GM12878 (cell line): Measurements from ENCODE around the gene CD48. TPM values are rescaled to one million over a fixed set of nuclear protein-coding genes. Genes with fewer than 3 reads are reported as not detected.
A peak's percentile ranks its signal among the peaks of the same experiment; 100 is the strongest.

ENCODE experiments used
- CTCF ChIP-seq, 3 experiments: IDR thresholded peaks in 2 of 3; conservative IDR thresholded peaks in 1 of 3; 2 replicates each; pipeline ENCODE4 v1.5.1; 2011; ENCODE audit warnings: low read depth in 3 of 3, low read length in 3 of 3, mild to moderate bottlenecking in 3 of 3, control low read depth in 2 of 3, moderate library complexity in 2 of 3, inconsistent platforms in 1 of 3, mixed read lengths in 1 of 3; ENCODE audit not compliant: control insufficient read depth in 2 of 3, insufficient read depth in 1 of 3; ENCODE audit errors: extremely low read depth in 1 of 3
- E4F1 ChIP-seq: fragments of 450-650 bp; IDR thresholded peaks from 2 replicates; pipeline ENCODE4 v1.6.1; 2018; ENCODE audit warnings: borderline replicate concordance, mild to moderate bottlenecking; ENCODE audit not compliant: partially characterized antibody
- EED ChIP-seq: sonication (generic); IDR thresholded peaks from 2 replicates; pipeline ENCODE4 v1.6.1; 2016; ENCODE audit warnings: antibody characterized with exemption, low read depth
- FOXM1 ChIP-seq: IDR thresholded peaks from 2 replicates; pipeline ENCODE4 v1.6.1; 2012; ENCODE audit warnings: low read depth, mild to moderate bottlenecking, inconsistent platforms, low read length, moderate library complexity
- GATAD2B ChIP-seq: fragments of 450-650 bp; conservative IDR thresholded peaks from 2 replicates; pipeline ENCODE4 v1.6.1; 2017; ENCODE audit warnings: low read depth, mild to moderate bottlenecking, moderate library complexity
- HDAC2 ChIP-seq: fragments of 200-600 bp; sonication (generic); IDR thresholded peaks from 2 replicates; pipeline ENCODE4 v1.6.1; 2017
- IKZF2 ChIP-seq, 2 experiments: fragments of 450-650 bp; IDR thresholded peaks; 2 replicates each; pipeline ENCODE4 v1.6.1; 2017; ENCODE audit warnings: mild to moderate bottlenecking in 2 of 2, moderate library complexity in 2 of 2
- IRF5 ChIP-seq: fragments of 450-650 bp; IDR thresholded peaks from 2 replicates; pipeline ENCODE4 v1.6.1; 2017; ENCODE audit warnings: borderline replicate concordance
- KAT2A ChIP-seq: conservative IDR thresholded peaks from 2 replicates; pipeline ENCODE4 v1.6.1; 2011; ENCODE audit warnings: low read depth, low read length; ENCODE audit not compliant: control insufficient read depth
- LARP7 ChIP-seq: fragments of 450-650 bp; IDR thresholded peaks from 2 replicates; pipeline ENCODE4 v1.6.1; 2017; ENCODE audit warnings: mild to moderate bottlenecking
- MAX ChIP-seq: IDR thresholded peaks from 2 replicates; pipeline ENCODE4 v1.6.1; 2012; ENCODE audit warnings: low read depth, low read length, improper control_type of control experiment
- NBN ChIP-seq: fragments of 450-650 bp; IDR thresholded peaks from 2 replicates; pipeline ENCODE4 v1.6.1; 2016
- NFYB ChIP-seq: IDR thresholded peaks from 2 replicates; pipeline ENCODE4 v1.6.1; 2011; ENCODE audit warnings: low read depth, mild to moderate bottlenecking, low read length, improper control_type of control experiment, moderate library complexity; ENCODE audit not compliant: insufficient read depth
- SKIL ChIP-seq: fragments of 450-650 bp; IDR thresholded peaks from 2 replicates; pipeline ENCODE4 v1.6.1; 2017; ENCODE audit warnings: mild to moderate bottlenecking, low read depth, inconsistent platforms; ENCODE audit not compliant: poor library complexity, severe bottlenecking
- TBL1XR1 ChIP-seq: IDR thresholded peaks from 2 replicates; pipeline ENCODE4 v1.6.1; 2012; ENCODE audit warnings: low read depth, low read length, improper control_type of control experiment
- ZNF217 ChIP-seq: fragments of 450-650 bp; IDR thresholded peaks from 2 replicates; pipeline ENCODE4 v1.6.1; 2017; ENCODE audit warnings: antibody characterized with exemption, mild to moderate bottlenecking
- ZNF24 ChIP-seq: fragments of 450-650 bp; IDR thresholded peaks from 2 replicates; pipeline ENCODE4 v1.6.1; 2017; ENCODE audit warnings: antibody characterized with exemption, mild to moderate bottlenecking
- ZNF687 ChIP-seq: fragments of 450-650 bp; IDR thresholded peaks from 2 replicates; pipeline ENCODE4 v1.6.1; 2017; ENCODE audit warnings: mild to moderate bottlenecking, moderate library complexity
- ZSCAN29 ChIP-seq: fragments of 450-650 bp; IDR thresholded peaks from 2 replicates; pipeline ENCODE4 v1.6.1; 2017; ENCODE audit warnings: mild to moderate bottlenecking, moderate library complexity
- polyA plus RNA-seq, 11 experiments: library from polyadenylated mRNA; depleted of rRNA in 4 of 11; unstranded in 6 of 11; stranded (reverse) in 5 of 11; fragments of >200 nt; fragmentation: Nextera tagmentation in 4 of 11; fragmentation: Illumina TruSeq in 1 of 11; extraction: Ambion mirVana in 4 of 11; extraction: Trizol in 1 of 11; gene quantifications; 1 replicate in 1 of 11; 2 replicates in 10 of 11; pipeline versions ENCODE4 v1.2.1 to v1.2.3, GENCODE V29; 2011 to 2016; ENCODE audit warnings: inconsistent platforms in 2 of 11, missing spikeins in 2 of 11, low read depth in 1 of 11
- total RNA-seq, 4 experiments: library from RNA; depleted of rRNA in 3 of 4; stranded (reverse); fragments of >200 nt in 3 of 4; fragmentation: Illumina TruSeq in 1 of 4; extraction: Trizol in 1 of 4; gene quantifications; 2 replicates each; pipeline versions ENCODE4 v1.2.1 to v1.2.3, GENCODE V29; 2013 to 2021

CD48 gene
- total and polyA plus RNA-seq, 10 of the 15 experiments (the other 5 are each of a cell fraction or from before 2014, with no cell fraction given): 302 to 1,315 (median 430) TPM

- TF ChIP-seq E4F1 (no peak), TBL1XR1 (no peak), IKZF2 (IDR thresholded peaks at IDR 0.05) (no peak), MAX (no peak), LARP7 (no peak), ZNF24 (peak; percentile 83), GATAD2B (no peak), EED (no peak), FOXM1 (no peak), CTCF (IDR thresholded peaks at IDR 0.05 in 2 of 3, conservative IDR thresholded peaks at IDR 0.05 in 1 of 3; ENCODE audit: control insufficient read depth in 2 of 3, extremely low read depth in 1 of 3, insufficient read depth in 1 of 3, low read depth in 3 of 3, low read length in 3 of 3) (no peak), ZNF217 (no peak), IRF5 (no peak), HDAC2 (no peak), NBN (no peak), NFYB (no peak), KAT2A (no peak), ZNF687 (no peak), ZSCAN29 (no peak), SKIL (no peak)
Measured at GRCh38 chr1:160631983-160632625, 79.5 kb downstream of the CD48 start (continued).
